HL-60 (cell line): ENCODE results near the gene MTX2.

Experiments used
- DNase-seq, 2 experiments: peaks; one replicate each; pipeline ENCODE4 v3.0.0-alpha.2; 2010 to 2020; ENCODE audit warnings: low read depth in 1 of 2, low spot score in 1 of 2
- H3K27ac ChIP-seq: fragments of 250-450 bp; sonication (Bioruptor Pico); replicated peaks from 2 replicates; pipeline ENCODE4 v1.5.1; 2020; ENCODE audit warnings: mild to moderate bottlenecking, moderate library complexity
- H3K27me3 ChIP-seq: fragments of 250-450 bp; sonication (Bioruptor Pico); 2 replicates; pipeline ENCODE4 v1.5.1; 2021; ENCODE audit warnings: mild to moderate bottlenecking, moderate library complexity; ENCODE audit not compliant: insufficient read depth, poor library complexity, severe bottlenecking
- H3K4me3 ChIP-seq: replicated peaks from 2 replicates; pipeline ENCODE4 v1.5.1; 2011; ENCODE audit warnings: mild to moderate bottlenecking, control low read depth, low read length; ENCODE audit not compliant: insufficient read depth
- GABPA ChIP-seq: IDR thresholded peaks from 2 replicates; pipeline ENCODE4 v1.6.1; 2012; ENCODE audit warnings: low read depth
- POLR2AphosphoS5 ChIP-seq: IDR thresholded peaks from 2 replicates; pipeline ENCODE4 v1.6.1; 2012; ENCODE audit warnings: low read depth
- SPI1 ChIP-seq: IDR thresholded peaks from 2 replicates; pipeline ENCODE4 v1.6.1; 2012; ENCODE audit warnings: low read depth, mild to moderate bottlenecking, borderline replicate concordance
- TF ChIP-seq, protein P1 (sequence below): IDR thresholded peaks from 2 replicates; pipeline ENCODE4 v1.6.1; 2012; ENCODE audit warnings: low read depth; ENCODE audit not compliant: insufficient replicate concordance
- TF ChIP-seq, protein P2 (sequence below): IDR thresholded peaks from one replicate; pipeline ENCODE4 v1.5.1; 2011; ENCODE audit warnings: low read length, control low read depth, inconsistent platforms; ENCODE audit not compliant: insufficient read depth

MTX2 gene

DNA sequence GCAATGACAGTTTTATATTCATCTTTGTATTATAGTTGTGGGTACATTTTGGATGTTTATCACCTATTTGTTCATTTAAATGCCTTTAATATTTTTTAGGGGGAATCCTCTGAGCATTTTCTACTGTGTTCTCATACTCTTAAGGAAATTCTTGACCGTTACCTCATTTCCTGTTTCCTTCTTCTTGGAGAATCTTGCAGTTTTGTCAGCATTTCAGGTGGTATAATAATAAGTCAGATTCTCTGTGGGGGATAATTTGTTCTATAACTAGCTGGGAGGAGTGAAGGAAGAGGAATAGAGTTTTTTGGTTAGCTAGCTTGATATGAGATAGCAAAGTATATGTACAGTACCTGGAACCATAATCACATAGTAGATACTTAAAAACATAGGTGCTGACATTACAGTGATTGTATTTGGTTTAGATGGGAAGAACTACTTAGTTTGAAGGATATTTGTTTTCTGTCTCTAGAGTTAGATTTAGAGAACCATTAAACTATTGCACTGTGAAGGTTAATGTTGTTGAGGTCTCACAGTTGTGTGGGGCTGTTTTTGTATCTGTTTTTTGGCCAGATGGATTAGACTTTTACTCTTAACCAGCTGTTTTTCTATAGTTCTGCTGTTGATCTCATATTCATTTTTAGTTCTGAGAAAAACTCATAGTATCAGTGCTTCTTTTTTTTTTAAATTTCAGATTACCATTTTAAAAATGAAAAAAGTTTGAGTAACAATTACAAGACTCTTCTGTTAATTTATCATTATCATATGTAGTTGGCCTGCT lies 14.2 kb downstream of the MTX2 start:
- H3K27ac ChIP-seq: no peak overlapping the region
- no peak overlapping the region for H3K4me3 ChIP-seq
- TF ChIP-seq GABPA (no peak), SPI1 (no peak), POLR2AphosphoS5 (no peak)
- TF ChIP-seq, protein P1, sequence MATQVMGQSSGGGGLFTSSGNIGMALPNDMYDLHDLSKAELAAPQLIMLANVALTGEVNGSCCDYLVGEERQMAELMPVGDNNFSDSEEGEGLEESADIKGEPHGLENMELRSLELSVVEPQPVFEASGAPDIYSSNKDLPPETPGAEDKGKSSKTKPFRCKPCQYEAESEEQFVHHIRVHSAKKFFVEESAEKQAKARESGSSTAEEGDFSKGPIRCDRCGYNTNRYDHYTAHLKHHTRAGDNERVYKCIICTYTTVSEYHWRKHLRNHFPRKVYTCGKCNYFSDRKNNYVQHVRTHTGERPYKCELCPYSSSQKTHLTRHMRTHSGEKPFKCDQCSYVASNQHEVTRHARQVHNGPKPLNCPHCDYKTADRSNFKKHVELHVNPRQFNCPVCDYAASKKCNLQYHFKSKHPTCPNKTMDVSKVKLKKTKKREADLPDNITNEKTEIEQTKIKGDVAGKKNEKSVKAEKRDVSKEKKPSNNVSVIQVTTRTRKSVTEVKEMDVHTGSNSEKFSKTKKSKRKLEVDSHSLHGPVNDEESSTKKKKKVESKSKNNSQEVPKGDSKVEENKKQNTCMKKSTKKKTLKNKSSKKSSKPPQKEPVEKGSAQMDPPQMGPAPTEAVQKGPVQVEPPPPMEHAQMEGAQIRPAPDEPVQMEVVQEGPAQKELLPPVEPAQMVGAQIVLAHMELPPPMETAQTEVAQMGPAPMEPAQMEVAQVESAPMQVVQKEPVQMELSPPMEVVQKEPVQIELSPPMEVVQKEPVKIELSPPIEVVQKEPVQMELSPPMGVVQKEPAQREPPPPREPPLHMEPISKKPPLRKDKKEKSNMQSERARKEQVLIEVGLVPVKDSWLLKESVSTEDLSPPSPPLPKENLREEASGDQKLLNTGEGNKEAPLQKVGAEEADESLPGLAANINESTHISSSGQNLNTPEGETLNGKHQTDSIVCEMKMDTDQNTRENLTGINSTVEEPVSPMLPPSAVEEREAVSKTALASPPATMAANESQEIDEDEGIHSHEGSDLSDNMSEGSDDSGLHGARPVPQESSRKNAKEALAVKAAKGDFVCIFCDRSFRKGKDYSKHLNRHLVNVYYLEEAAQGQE: no peak
- TF ChIP-seq, protein P2, sequence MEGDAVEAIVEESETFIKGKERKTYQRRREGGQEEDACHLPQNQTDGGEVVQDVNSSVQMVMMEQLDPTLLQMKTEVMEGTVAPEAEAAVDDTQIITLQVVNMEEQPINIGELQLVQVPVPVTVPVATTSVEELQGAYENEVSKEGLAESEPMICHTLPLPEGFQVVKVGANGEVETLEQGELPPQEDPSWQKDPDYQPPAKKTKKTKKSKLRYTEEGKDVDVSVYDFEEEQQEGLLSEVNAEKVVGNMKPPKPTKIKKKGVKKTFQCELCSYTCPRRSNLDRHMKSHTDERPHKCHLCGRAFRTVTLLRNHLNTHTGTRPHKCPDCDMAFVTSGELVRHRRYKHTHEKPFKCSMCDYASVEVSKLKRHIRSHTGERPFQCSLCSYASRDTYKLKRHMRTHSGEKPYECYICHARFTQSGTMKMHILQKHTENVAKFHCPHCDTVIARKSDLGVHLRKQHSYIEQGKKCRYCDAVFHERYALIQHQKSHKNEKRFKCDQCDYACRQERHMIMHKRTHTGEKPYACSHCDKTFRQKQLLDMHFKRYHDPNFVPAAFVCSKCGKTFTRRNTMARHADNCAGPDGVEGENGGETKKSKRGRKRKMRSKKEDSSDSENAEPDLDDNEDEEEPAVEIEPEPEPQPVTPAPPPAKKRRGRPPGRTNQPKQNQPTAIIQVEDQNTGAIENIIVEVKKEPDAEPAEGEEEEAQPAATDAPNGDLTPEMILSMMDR: no peak
- DNase-seq: no peak
- H3K27me3 ChIP-seq: no peaks in the 10 kb centered on the region

DNA sequence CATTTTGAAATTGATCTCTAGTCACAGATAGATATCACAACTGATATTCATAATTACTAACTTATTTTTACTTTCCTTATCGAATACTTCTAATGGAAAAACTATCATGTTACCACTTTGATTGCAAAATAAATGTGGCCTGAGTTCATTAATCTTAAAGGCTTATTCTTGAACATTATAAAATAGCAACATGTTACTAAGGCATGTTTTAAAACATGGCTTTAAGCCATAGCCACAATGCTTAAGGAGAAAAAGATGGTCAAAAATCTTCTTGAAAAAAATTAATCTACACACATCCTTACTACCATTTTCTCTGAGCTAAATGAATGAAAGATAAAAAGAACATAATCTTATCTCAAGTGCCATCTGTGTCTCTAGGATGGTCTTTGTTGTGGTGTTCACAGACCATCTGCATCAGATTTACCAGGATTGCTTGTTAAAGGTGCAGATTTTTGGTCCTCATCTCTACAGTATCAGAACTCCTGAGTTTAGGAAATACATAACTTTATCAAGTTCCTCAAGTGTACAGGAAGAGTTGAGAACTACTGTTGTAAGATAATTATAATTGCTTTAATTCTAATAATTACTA lies 15.3 kb downstream of the MTX2 start:
- TF ChIP-seq GABPA: no peak
- DNase-seq: no peak
- H3K27ac ChIP-seq: no peak overlapping the region
- no peak overlapping the region for H3K4me3 ChIP-seq
- no peaks in the 10 kb centered on the region for H3K27me3 ChIP-seq

DNA sequence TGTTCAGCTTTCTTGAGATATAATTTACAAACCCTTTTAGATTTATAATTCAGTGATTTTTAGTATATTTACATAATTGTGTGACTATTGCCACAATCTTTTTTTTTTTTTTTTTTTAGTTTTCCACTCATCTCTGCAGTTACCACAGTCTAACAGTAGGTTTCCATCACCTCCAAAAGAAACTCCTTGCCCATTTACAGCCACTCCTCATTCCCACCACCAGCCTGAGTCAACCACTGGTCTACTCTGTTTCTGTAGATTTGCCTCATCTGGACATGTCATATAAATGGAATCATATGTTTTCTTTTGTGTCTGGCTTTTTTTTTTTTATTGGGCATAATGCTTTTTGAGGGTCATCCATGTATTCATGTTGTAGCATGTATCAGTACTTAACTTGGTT lies 16.1 kb downstream of the MTX2 start:
- H3K4me3 ChIP-seq: no peak overlapping the region
- H3K27me3 ChIP-seq: no peaks in the 10 kb centered on the region
- H3K27ac ChIP-seq: no peak overlapping the region
- DNase-seq: no peak
- TF ChIP-seq SPI1: no peak
- TF ChIP-seq, protein P2: no peak
- no peak for TF ChIP-seq GABPA
- TF ChIP-seq, protein P1: no peak
- no peak for TF ChIP-seq POLR2AphosphoS5

DNA sequence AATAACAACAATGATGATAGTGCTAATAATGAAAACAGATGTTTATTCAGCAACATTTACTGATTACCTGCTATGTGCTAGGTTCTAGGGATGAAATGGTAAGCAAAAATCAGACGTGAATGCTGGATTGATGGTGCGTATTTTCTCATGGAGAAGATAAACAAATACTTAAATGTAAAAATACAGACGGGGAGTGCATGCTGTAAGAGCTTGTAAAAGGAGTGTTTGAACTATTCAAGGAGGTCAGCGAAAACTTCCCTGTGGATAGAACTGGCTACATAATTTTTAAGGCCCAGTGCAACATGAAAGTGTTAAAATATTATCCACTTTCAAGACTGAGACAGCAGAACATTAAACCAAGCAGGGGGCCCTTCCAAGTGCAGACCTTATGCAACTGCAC lies 22.1 kb downstream of the MTX2 start:
- DNase-seq: no peak
- H3K4me3 ChIP-seq: no peak overlapping the region
- H3K27me3 ChIP-seq: no peaks in the 10 kb centered on the region
- no peak for TF ChIP-seq POLR2AphosphoS5
- TF ChIP-seq SPI1: no peak
- TF ChIP-seq, protein P2: no peak
- TF ChIP-seq, protein P1: no peak
- TF ChIP-seq GABPA: no peak
- H3K27ac ChIP-seq: no peak overlapping the region
